ENCODE results near the gene SMYD2.

SMYD2 gene

DNA sequence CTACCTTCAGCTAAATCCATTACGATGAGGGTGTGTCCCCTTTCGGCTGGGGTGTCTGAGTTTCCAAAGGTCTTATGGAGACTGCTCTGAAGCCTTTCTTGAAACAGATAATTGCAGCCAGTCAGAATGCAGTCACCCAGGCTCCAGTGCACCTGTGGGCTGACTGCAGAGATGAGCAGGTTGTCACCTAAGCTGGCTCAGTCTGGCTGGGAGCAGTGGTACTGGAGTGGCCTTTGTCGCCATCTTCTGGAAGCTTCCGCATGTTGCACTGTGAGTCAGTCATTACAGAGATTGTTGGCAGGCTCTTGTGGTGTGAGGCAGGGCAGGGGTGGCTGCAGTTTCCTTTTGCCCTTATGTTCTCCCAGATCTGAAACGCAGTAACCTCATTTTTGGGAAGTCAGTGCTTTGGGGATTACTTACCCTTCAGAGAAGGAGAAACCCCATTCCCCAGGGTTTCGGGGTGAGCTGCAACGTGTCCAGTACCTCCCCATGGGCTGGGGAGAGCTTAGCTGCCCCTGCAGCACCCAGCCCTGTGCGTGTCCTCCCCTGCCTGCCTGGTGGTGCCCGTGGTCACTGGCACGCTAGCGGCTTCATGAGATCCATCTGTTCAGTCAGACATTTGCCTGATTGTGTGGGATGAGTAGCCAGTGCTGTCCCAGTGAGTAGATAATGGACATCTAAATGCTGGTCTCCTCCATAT is 48.0 kb downstream of the SMYD2 start:
- peak; percentile 97 for TF ChIP-seq CTCF (conservative IDR thresholded peaks at IDR 0.05; ENCODE audit: control insufficient read depth, insufficient read depth, low read depth, low read length)
- H3K4me3 ChIP-seq (ENCODE audit: control insufficient read depth, low read depth, low read length) = no peak overlapping the region
- peak; percentile 81 for DNase-seq (ENCODE audit: low read depth)

- TF ChIP-seq CTCF (conservative IDR thresholded peaks at IDR 0.05; ENCODE audit: control insufficient read depth, insufficient read depth, low read depth, low read length) = no peak
- H3K4me3 ChIP-seq (ENCODE audit: control insufficient read depth, low read depth, low read length) = no peak overlapping the region
- DNase-seq (ENCODE audit: low read depth) = no peak
These were observed 48.7 kb downstream of the SMYD2 start for GRCh38 chr1:214329470-214330220.

GRCh38 chr1:214330222-214330621 is 49.3 kb downstream of the SMYD2 start:
- no peak for TF ChIP-seq CTCF (conservative IDR thresholded peaks at IDR 0.05; ENCODE audit: control insufficient read depth, insufficient read depth, low read depth, low read length)
- DNase-seq (ENCODE audit: low read depth) = no peak
- no peak overlapping the region for H3K4me3 ChIP-seq (ENCODE audit: control insufficient read depth, low read depth, low read length)

DNA sequence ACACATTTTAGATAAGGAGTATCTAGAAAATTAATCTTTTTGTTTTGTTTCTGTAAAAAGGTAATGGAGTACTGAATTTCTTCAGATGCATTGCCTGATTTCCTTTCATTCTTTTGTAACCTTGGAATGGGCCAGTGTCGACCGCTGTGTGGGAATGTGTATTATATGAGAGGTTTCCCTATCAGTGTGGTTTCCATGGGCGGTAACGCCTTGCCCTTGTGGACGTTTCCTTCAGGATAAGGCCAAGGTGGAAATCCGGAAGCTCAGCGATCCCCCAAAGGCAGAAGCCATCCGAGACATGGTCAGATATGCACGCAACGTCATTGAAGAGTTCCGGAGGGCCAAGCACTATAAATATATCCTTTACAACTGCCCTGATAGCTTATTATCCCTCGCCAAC is 49.8 kb downstream of the SMYD2 start:
- no peak for TF ChIP-seq CTCF (conservative IDR thresholded peaks at IDR 0.05; ENCODE audit: control insufficient read depth, insufficient read depth, low read depth, low read length)
- DNase-seq (ENCODE audit: low read depth) = no peak
- H3K4me3 ChIP-seq (ENCODE audit: control insufficient read depth, low read depth, low read length) = no peak overlapping the region

GRCh38 chr1:214331180-214331579 is 50.2 kb downstream of the SMYD2 start:
- no peak for DNase-seq (ENCODE audit: low read depth)
- no peak for TF ChIP-seq CTCF (conservative IDR thresholded peaks at IDR 0.05; ENCODE audit: control insufficient read depth, insufficient read depth, low read depth, low read length)
- H3K4me3 ChIP-seq (ENCODE audit: control insufficient read depth, low read depth, low read length) = no peak overlapping the region

GRCh38 chr1:214331827-214332423 is 51.0 kb downstream of the SMYD2 start:
- no peak overlapping the region for H3K4me3 ChIP-seq (ENCODE audit: control insufficient read depth, low read depth, low read length)
- TF ChIP-seq CTCF (conservative IDR thresholded peaks at IDR 0.05; ENCODE audit: control insufficient read depth, insufficient read depth, low read depth, low read length) = peak; percentile 93
- DNase-seq (ENCODE audit: low read depth) = peak; percentile 47
